GM21423 (cell line): ENCODE measurements around the gene SLC25A17.
"Not testable (repeated sequence)": the region's sequence is repeated elsewhere in the genome, so short reads cannot be mapped to it uniquely, and the experiment has no call there.

Experiments used
- ATAC-seq: cut with Tn5 transposase; IDR thresholded peaks from one replicate; pipeline ENCODE4 v1.9.1; 2021; ENCODE audit warnings: mild to moderate bottlenecking, moderate library complexity; ENCODE audit not compliant: unreplicated experiment

SLC25A17 gene

DNA sequence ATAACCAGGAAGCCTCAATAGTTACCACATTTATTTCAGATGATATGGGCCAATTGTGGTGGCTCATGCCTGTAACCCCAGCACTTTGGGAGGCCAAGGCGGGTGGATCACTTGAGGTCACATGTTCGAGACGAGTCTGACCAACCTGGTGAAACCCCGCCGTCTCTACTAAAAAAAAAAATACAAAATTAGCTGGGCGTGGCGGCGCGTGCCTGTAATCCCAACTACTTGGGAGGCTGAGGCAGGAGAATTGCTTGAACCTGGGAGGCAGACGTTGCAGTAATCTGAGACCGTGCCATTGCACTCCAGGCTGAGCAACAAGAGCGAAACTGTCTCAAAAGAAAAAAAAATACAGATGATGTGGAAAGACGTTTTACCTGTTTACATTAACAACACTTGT is 60.3 kb downstream of the SLC25A17 start:
- ATAC-seq, result not testable (repeated sequence)

DNA sequence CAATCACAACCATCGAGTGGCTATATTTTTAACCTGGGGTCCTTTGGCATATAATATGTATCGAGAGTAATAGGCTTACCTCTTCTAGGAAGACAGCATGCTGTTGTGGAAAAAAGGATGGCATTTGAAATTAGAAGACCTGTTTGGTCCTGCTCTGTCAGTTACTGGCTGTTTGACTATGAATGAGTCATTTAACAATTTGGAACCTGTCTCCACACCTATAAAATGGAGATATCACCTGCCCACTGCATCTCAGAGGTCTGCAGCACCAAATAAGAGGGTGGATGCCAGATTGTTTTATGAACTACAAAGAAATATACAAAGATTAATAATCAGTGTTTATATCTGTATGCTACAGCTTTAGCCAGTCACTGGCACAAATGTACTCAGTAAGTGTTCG is 60.8 kb downstream of the SLC25A17 start:
- no peak for ATAC-seq

DNA sequence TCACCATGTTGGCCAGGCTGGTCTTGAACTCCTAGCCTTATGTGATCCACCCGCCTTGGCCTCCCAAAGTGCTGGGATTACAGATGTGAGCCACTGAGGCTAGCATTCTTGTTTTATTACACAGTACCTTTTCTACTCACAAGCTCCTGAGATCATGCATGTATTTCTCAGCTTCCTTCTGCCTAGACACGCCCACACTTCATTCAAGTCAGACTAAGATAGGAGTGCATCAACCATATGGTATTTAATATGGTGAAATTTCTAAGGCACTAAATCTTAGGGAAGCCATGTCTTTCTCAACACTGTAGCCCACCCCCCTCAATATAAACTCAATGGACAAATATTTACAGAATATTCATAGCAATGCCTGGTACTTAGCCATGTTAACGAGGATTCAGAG is 62.1 kb downstream of the SLC25A17 start:
- ATAC-seq, result no peak

GRCh38 chr22:40753114-40753513 is 66.0 kb downstream of the SLC25A17 start:
- no peak for ATAC-seq

GRCh38 chr22:40751250-40751649 is 67.9 kb downstream of the SLC25A17 start:
- no peak for ATAC-seq

GRCh38 chr22:40749829-40750228 is 69.3 kb downstream of the SLC25A17 start:
- no peak for ATAC-seq

- no peak for ATAC-seq
These were observed 70.5 kb downstream of the SLC25A17 start for GRCh38 chr22:40748388-40749355.

DNA sequence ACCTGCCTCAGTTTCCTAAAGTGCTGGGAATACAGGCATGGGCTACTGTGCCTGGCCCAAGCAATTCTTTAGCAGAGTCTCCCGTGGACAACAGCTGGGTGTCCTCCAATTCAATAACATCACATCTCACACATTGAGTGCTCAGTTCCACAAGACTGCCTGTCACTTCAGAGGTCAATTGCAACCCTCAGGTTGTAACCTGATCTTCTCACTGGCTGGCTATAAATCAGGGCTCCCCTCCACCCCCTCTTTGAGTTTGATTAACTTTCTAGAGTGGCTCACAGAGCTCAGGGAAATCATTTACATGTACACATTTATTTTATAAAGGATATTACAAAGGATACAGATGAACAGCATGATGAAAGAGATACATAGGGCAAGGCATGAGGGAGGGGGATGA is 71.8 kb downstream of the SLC25A17 start:
- no peak for ATAC-seq

DNA sequence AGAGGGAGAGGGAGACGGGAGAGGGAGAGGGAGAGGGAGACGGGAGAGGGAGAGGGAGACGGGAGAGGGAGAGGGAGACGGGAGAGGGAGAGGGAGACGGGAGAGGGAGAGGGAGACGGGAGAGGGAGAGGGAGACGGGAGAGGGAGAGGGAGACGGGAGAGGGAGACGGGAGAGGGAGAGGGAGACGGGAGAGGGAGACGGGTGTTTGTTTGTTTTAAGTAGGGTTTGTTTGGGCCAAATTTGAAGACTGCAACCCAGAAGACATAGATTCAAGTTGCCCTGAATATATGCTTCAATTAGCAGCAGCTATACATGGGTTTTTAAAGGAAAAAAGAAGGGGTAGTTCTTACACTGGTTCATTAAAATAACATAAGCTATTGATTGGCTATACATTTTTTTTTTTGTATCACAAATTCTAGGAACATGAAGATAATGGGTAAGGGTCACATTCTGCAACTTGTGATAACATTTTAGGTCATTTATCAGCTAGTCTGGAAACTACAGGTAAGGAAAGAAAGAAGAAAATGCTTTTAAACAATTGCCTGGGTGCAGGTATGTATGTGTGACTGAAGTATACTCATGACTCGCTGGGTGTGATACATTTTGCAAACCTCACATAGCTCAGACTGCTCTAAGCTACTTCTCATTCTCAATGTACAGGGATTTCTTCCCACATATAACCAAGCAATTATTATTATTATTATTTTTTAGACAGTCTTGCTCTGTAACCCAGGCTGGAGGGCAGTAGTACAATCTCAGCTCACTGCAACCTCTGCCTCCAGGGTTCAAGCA is 72.5 kb downstream of the SLC25A17 start:
- no peak for ATAC-seq

- ATAC-seq, result no peak
These were observed 75.4 kb downstream of the SLC25A17 start for GRCh38 chr22:40743768-40744167.

GRCh38 chr22:40741116-40741515 is 78.0 kb downstream of the SLC25A17 start:
- no peak for ATAC-seq

DNA sequence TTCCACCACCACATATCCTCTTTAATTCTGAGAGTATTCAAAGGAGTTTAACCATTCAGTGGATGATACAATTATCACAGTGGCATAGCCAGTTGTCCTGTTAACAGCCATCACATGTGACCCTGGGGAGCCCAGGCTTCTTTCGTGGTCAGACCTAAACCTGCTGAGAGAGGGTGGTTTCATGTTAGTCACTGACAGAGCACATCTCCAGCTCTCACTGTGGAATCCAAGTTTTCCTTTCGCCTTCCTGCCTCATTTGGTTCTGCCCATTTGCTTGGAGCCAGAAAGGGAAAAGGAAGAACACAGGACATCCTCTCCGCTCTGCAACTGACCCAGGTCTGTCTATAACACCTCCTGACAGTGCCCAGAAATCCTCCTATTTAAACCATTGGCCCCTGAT is 79.4 kb downstream of the SLC25A17 start:
- no peak for ATAC-seq

- no peak for ATAC-seq
These were observed 85.2 kb downstream of the SLC25A17 start for GRCh38 chr22:40733919-40734318.

DNA sequence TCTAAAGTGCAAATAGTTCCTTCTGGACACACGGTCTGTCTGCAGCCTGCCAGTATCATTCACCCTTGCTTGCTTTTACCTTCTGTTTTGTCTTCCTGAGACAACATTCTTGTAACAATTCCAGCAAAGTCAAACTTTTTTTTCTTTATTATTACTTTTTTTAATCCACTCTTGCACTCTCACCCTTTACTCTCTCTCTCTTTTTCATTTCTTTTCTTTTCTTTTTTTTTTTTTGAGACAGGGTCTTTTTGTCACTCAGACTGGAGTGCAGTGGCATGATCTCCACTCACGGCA is 86.2 kb downstream of the SLC25A17 start:
- no peak for ATAC-seq

- no peak for ATAC-seq
These were observed 89.9 kb downstream of the SLC25A17 start for GRCh38 chr22:40729284-40729683.

GRCh38 chr22:40728731-40729189 is 90.4 kb downstream of the SLC25A17 start:
- ATAC-seq, result no peak

GRCh38 chr22:40727964-40728615 is 91.1 kb downstream of the SLC25A17 start:
- ATAC-seq, result no peak

- no peak for ATAC-seq
These were observed 91.8 kb downstream of the SLC25A17 start for GRCh38 chr22:40727070-40727963.

GRCh38 chr22:40726514-40726913 is 92.6 kb downstream of the SLC25A17 start:
- ATAC-seq, result no peak

GRCh38 chr22:40723396-40723933 is 95.7 kb downstream of the SLC25A17 start:
- no peak for ATAC-seq
